Endothelial cell of umbilical vein (primary cell): ENCODE data around the gene TRAPPC5. TPM values are rescaled to one million over a fixed set of nuclear protein-coding genes. Genes with fewer than 3 reads are reported as not detected.

Experiments
- BruUV-seq: library from RNA; stranded (reverse); fragments of 400-500 nt; replicated peaks from 2 replicates; lab custom pipeline; 2021; lab: Mats Ljungman, UMichigan
- CTCF ChIA-PET: fragments of 300-600, 350-600 bp; sonication (Branson Sonifier 250); formaldehyde crosslinking; loops from one replicate; lab custom pipeline; 2021; ENCODE audit warnings: antibody characterized with exemption, inconsistent platforms; lab: Charles Lee
- POLR2A ChIA-PET: fragments of 300-600, 350-600 bp; sonication (Branson Sonifier 250); formaldehyde crosslinking; loops from one replicate; lab custom pipeline; 2021; ENCODE audit warnings: antibody characterized with exemption, inconsistent platforms; lab: Charles Lee
- DNase-seq: peaks from one replicate; pipeline ENCODE4 v3.0.0-alpha.2; 2011; ENCODE audit warnings: low read depth, low spot score
- FAIRE-seq: peaks from 2 replicates; lab custom pipeline; 2011; peaks lifted over from hg19 to GRCh38; lab: Jason Lieb, UNC
- H2AFZ ChIP-seq: 2 replicates; pipeline ENCODE4 v1.6.0; 2012; ENCODE audit warnings: low read depth, low read length, control low read depth, inconsistent platforms
- H3K27ac ChIP-seq: 2 replicates; pipeline ENCODE4 v1.5.1; 2011; ENCODE audit warnings: low read depth, mild to moderate bottlenecking, control low read depth, low read length, moderate library complexity; ENCODE audit not compliant: insufficient read depth
- H3K27me3 ChIP-seq, 2 experiments: 2 replicates each; pipeline versions ENCODE4 v1.6.0 to v1.6.1; 2011; ENCODE audit warnings: low read length in 2 of 2, mixed read lengths in 1 of 2; ENCODE audit not compliant: control insufficient read depth in 2 of 2, insufficient read depth in 2 of 2
- H3K36me3 ChIP-seq, 2 experiments: 2 replicates in 1 of 2; 3 replicates in 1 of 2; pipeline ENCODE4 v1.5.1; 2011; ENCODE audit warnings: low read length in 2 of 2, mild to moderate bottlenecking in 1 of 2, moderate library complexity in 1 of 2; ENCODE audit not compliant: control insufficient read depth in 2 of 2, insufficient read depth in 2 of 2; ENCODE audit errors: extremely low read depth in 1 of 2
- H3K4me1 ChIP-seq: 3 replicates; pipeline ENCODE4 v1.5.1; 2011; ENCODE audit warnings: mild to moderate bottlenecking, low read length; ENCODE audit not compliant: control insufficient read depth, insufficient read depth; ENCODE audit errors: extremely low read depth
- H3K4me2 ChIP-seq: 2 replicates; pipeline ENCODE4 v1.6.1; 2011; ENCODE audit warnings: low read length, control low read depth, mixed read lengths; ENCODE audit not compliant: insufficient read depth
- H3K4me3 ChIP-seq, 3 experiments: fragments of 200-600 bp in 1 of 3; sonication (generic), shearing (Covaris generic) in 1 of 3; replicated peaks in 1 of 3; 2 replicates each; pipeline ENCODE4 v1.5.1; 2011 to 2016; ENCODE audit warnings: control low read depth in 3 of 3, low read length in 3 of 3, mild to moderate bottlenecking in 2 of 3, inconsistent platforms in 1 of 3, low read depth in 1 of 3, moderate library complexity in 1 of 3; ENCODE audit not compliant: insufficient read depth in 1 of 3
- H3K79me2 ChIP-seq: 2 replicates; pipeline ENCODE4 v1.6.0; 2012; ENCODE audit warnings: low read length, inconsistent platforms; ENCODE audit not compliant: control insufficient read depth, insufficient read depth
- H3K9ac ChIP-seq: replicated peaks from 2 replicates; pipeline ENCODE3; 2011; ENCODE audit warnings: low read length, control low read depth; ENCODE audit not compliant: insufficient read depth; ENCODE audit errors: extremely low read depth
- H3K9me1 ChIP-seq: replicated peaks from 3 replicates; pipeline ENCODE4 v1.6.0; 2011; ENCODE audit warnings: mild to moderate bottlenecking, low read length; ENCODE audit not compliant: control insufficient read depth, insufficient read depth; ENCODE audit errors: extremely low read depth
- H3K9me3 ChIP-seq: replicated peaks from 2 replicates; pipeline ENCODE4 v1.5.1; 2012; ENCODE audit warnings: low read length, inconsistent platforms; ENCODE audit not compliant: control insufficient read depth, insufficient read depth
- H4K20me1 ChIP-seq: replicated peaks from 2 replicates; pipeline ENCODE3; 2011; ENCODE audit warnings: mild to moderate bottlenecking, low read length; ENCODE audit not compliant: control insufficient read depth, insufficient read depth; ENCODE audit errors: extremely low read depth
- CTCF ChIP-seq, 2 donors: IDR thresholded peaks; 1 replicate in 1 of 2; 2 replicates in 1 of 2; pipeline ENCODE4 v1.5.1; 2011; ENCODE audit warnings: low read length in 2 of 2, mild to moderate bottlenecking in 2 of 2, moderate library complexity in 2 of 2, control low read depth in 1 of 2, inconsistent platforms in 1 of 2, low read depth in 1 of 2; ENCODE audit not compliant: insufficient read depth in 1 of 2; ENCODE audit errors: extremely low read depth in 1 of 2
- FOS ChIP-seq: IDR thresholded peaks from 2 replicates; pipeline ENCODE4 v1.6.1; 2011; ENCODE audit warnings: mild to moderate bottlenecking, low read length, moderate library complexity, borderline replicate concordance; ENCODE audit not compliant: insufficient read depth
- dilution Hi-C: fragments of 300-500 bp; cut with MboI; formaldehyde crosslinking; loops from one replicate; pipeline ENCODE4 v1.15.0; 2019; ENCODE audit warnings: low sequenced_read_pairs; ENCODE audit not compliant: extremely low pct_ligation_motif_present
- intact Hi-C: fragments of 100-400 bp; cut with micrococcal nuclease; formaldehyde crosslinking; loops from one replicate; pipeline ENCODE4 v1.10.0; 2022
- polyA plus RNA-seq, 4 experiments: library from polyadenylated mRNA; depleted of rRNA in 3 of 4; stranded (reverse) in 3 of 4; unstranded in 1 of 4; fragments of >200 nt; gene quantifications; 2 replicates each; pipeline versions ENCODE4 v1.2.1 to v1.2.3, GENCODE V29; 2011 to 2012; ENCODE audit warnings: missing spikeins in 1 of 4
- total RNA-seq: library from RNA; stranded (reverse); gene quantifications from 2 replicates; pipeline ENCODE4 v1.2.3, GENCODE V29; 2021

TRAPPC5 gene
- total and polyA plus RNA-seq, 2 donors (not counting 3 experiments of a cell fraction or from before 2014, with no cell fraction given), result 114 to 172 TPM

- no peaks in the 10 kb centered on the region for H4K20me1 ChIP-seq
These were observed 924 bp downstream of the TRAPPC5 start for GRCh38 chr19:7681340-7682174.

More at GRCh38 chr19:7681340-7682174, 924 bp downstream of the TRAPPC5 start:
- no TSS peak for BruUV-seq
- Histone ChIP-seq H3K4me2 (peak overlapping the region; percentile 65), H3K4me3 (peak overlapping the region; percentile 72 to 100 (median 79)), H3K36me3 (peaks cover 0 to 3% of the 10 kb centered on the region in 2 experiments), H3K27ac (peak overlapping the region; percentile 65), H3K79me2 (peaks cover 21% of the 10 kb centered on the region), H3K27me3 (peaks cover 0 to under 1% of the 10 kb centered on the region in 2 experiments), H3K9ac (peak overlapping the region; percentile 92), H3K4me1 (peaks cover 7% of the 10 kb centered on the region), H3K9me1 (no peaks in the 10 kb centered on the region), H3K9me3 (no peaks in the 10 kb centered on the region), H2AFZ (peak overlapping the region; percentile 45)
- TF ChIP-seq FOS (no peak), CTCF (IDR thresholded peaks at IDR 0.05; ENCODE audit: extremely low read depth in 1 of 2, insufficient read depth in 1 of 2, low read depth in 1 of 2, low read length in 2 of 2) (peak; percentile 40 to 72)
- dilution Hi-C loops, result no loop called here
- CTCF ChIA-PET, result interaction anchor here (0.6 to 2.5 kb wide), 61 partner anchors 11 to 582 kb away, joined by 3 to 137 read pairs (median 4); partner anchors contain the start of genes CLEC4G, LRRC8E, MAP2K7 and MCOLN1
- POLR2A ChIA-PET, result no interaction called here
- FAIRE-seq (peak; percentile 64), DNase-seq (peak; percentile 62)
- intact Hi-C loops, result loop anchor here (1.0 to 5.0 kb wide), 4 partner anchors 53 to 241 kb away; partner anchors contain the start of genes PET100, SNAPC2 and XAB2
